GM21447 (cell line): ENCODE measurements around the gene TUBB2A.
A peak's percentile ranks its signal among the peaks of the same experiment; 100 is the strongest.
"Not testable (repeated sequence)": the region's sequence is repeated elsewhere in the genome, so short reads cannot be mapped to it uniquely, and the experiment has no call there.

Source experiments
- ATAC-seq: cut with Tn5 transposase; IDR thresholded peaks from one replicate; pipeline ENCODE4 v1.9.1; 2021; ENCODE audit not compliant: unreplicated experiment

TUBB2A gene

DNA sequence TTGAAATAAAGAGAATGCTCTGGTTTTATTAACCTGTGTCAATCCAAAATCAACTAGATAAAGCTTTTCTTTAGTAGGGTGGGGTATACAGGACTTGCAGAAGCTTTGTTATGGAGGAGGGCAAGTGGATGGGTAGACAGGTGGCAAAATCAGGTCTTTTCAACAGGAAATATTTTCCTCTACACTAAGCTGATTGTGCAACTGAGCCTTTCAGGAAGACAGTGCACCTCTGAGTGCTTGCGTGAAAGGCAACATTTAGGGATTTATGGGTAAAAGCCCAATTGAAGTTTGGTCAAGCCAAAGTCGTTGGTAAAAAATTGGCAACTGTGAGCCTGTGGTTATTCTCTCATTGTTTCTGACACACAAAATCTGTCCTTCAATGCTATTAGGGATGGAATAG is 23.8 kb upstream of the TUBB2A start:
- ATAC-seq = no peak

DNA sequence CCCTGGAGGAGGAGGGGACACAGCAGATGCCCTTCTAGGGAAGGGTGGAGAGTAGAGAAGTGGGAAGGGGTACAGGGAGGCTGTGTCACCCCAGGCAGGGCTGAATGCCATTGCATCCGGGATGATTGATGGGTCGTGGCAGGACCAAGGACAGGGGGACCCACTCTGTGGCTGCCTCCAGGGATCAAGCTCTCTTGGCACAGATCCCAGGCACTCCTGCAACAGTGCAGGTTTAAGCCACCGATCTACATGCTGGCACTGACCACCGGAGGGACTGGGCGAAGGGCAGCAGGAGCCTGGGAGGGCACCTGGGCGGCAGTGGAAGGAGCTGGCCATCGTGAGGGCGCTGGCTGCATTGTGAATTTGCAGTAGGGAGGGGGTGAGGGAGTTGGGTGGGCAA is 22.6 kb upstream of the TUBB2A start:
- ATAC-seq = not testable (repeated sequence)

DNA sequence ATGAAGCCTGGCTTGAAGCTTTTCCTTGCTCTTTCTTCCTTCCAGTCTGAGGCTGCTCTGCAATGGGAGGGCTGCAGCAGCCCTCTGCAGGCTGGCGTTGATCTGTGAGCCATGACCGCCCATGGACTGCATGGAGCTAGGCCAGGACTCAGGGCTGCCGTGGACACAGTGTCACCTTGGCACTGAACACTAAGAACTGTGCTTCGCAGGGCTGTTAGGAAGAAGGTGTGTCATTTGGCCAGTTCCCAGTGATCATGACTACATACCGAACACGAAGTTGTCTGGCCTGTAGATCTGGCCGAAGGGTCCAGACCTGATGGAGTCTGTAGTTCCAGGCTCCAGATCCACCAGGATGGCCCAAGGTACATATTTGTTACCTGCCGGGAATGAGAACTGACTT is 21.3 kb upstream of the TUBB2A start:
- ATAC-seq = not testable (repeated sequence)

DNA sequence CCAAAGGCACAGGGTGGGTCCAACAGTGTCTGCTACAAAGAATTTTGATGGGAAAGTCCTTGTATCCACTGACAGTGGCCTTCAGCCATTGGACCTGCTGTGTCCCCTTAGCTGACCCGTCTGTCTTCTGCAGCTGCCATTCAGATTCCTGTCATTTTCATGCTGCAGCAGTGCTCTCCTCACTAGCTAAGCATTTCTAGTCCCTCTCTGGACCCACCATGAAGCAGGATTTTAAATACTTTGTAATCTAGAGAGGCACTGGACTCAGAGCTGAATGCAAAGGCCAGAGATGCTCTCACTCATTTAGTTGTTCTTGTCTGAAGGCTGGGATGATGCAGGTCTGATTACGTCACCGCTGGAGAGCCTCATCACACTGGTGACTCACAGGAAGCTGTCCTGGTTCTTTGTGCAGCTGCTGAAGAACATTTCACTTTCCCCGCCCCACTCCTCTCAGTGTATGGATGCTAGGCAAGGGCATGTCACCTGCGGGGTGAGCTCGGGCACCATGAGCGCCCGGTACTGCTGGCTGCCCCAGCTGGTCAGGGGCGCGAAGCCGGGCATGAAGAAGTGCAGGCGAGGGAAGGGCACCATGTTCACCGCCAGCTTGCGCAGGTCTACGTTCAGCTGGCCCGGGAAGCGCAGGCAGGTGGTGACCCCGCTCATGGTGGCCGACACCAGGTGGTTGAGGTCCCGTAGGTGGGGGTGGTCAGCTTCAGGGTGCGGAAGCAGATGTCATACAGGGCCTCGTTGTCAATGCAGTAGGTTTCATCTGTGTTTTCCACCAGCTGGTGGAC is 19.4 kb upstream of the TUBB2A start:
- ATAC-seq = no peak

DNA sequence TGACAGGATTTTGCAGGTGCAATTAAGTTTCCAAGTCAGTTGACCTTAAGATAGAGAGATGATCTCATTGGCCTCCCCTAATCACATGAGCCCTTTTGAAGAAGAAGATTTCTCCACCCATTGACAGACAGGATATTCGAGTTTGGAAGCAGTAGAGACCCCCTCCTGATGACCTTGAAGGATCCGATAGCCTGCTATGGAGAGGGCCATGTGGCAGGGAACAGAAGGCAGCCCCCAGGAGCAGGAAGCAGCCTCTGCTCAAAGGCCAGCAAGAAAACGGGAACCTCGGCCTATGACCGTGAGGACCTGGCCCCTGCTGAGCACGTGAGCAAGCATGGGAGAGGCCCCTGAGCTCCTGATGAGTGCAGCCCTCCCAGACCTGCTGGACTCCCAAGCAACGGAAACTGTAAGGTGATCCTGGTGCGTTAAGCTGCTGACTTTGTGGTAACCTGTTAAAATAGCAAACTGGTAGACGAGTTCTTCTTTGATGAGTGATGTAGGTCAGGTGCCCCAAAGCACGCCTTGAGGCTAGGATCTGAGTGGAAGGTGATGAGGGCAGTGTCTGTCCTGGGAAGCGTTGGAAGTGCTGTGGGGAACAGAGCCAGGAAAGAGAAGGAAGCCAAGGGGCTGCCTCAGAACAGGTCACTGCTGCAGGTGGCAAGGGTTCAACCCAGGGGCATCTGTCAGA is 18.5 kb upstream of the TUBB2A start:
- ATAC-seq = no peak

DNA sequence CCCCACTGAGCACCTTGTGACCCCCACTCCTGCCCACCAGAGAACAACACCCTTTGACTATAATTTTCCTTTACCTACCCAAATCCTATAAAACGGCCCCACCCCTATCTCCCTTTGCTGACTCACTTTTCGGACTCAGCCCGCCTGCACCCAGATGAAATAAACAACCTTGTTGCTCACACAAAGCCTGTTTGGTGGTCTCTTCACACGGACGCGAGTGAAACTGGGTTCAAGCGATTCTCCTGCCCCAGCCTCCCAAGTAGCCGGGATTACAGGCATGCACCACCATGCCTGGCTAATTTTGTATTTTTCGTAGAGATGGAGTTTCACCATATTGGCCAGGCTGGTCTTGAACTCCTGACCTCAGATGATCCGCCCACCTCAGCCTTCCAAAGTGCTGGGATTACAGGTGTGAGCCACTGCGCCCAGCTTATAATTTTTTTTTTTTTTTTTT is 16.3 kb upstream of the TUBB2A start:
- not testable (repeated sequence) for ATAC-seq

DNA sequence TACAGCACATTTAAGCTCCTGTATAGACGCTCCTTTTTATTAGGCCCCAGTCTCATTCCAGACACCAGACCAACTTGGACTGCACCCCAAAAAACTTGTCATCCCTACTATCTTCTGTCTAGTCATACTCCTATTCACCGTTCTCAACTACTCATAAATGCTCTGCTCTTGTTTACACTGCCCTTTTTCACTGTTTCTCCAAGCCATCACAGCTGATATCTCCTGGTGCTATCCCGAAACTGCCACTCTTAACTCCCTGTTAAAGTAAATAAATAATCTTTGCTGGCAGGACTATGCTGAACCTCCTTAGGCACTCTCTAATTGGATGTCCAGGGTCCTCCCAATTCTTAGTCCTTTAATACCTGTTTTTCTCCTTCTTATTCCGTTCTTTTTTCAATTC is 15.4 kb upstream of the TUBB2A start:
- not testable (repeated sequence) for ATAC-seq

DNA sequence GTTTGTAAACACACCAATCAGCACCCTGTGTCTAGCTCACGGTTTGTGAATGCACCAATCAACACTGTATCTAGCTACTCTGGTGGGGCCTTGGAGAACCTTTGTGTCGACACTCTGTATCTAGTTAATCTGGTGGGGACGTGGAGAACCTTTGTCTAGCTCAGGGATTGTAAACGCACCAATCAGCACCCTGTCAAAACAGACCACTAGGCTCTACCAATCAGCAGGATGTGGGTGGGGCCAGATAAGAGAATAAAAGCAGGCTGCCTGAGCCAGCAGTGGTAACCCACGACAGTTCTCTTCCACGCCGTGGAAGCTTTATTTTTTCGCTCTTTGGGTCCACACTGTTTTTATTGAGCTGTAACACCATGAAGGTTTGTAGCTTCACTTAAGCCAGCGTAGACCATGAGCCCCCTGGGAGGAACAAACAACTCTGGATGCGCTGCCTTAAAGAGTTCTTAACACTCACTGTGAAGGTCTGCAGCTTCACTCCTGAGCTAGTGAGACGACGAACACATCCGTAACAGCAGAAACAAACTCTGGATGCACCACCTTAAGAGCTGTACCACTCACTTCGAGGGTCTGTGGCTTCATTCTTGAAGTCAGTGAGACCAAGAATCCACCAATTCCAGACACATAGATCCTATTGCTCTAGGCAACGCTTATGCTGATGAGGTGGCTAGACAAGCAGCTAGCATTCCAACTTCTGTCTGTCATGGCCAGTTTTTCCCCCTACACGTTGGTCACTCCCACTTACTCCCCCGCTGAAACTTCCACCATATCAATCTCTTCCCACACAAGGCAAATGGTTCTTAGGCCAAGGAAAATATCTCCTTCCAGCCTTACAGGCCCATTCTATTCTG is 14.2 kb upstream of the TUBB2A start:
- ATAC-seq = not testable (repeated sequence)

DNA sequence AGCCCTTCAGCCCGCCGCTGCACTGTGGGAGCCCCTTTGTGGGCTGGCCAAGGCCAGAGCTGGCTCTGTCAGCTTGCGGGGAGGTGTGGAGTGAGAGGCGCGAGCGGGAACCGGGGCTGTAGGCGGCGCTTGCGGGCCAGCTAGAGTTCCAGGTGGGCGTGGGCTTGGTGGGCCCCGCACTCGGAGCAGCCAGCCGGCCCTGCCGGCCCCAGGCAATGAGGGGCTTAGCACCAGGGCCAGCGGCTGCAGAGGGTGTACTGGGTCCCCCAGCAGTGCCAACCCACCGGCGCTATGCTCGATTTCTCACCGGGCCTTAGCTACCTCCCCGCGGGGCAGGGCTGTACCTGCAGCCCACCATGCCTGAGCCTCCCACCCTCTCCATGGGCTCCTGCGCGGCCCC is 13.3 kb upstream of the TUBB2A start:
- ATAC-seq = not testable (repeated sequence)

DNA sequence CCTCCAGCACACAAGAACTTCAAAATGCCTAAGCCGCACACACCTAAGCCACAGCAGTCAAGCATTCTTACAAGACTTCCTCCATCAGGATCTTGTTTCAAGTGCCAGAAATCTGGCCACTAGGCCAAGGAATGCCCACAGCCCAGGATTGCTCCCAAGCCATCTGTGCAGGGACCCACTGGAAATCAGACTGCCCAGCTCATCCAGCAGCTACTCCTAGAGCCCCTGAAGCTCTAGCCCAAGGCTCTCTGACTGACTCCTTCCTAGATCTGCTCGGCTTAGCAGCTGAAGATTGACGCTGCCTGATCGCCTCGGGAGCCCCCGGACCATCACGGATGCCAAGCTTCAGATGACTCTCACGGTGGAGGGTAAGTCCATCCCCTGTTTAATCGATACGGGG is 10.7 kb upstream of the TUBB2A start:
- ATAC-seq = not testable (repeated sequence)

DNA sequence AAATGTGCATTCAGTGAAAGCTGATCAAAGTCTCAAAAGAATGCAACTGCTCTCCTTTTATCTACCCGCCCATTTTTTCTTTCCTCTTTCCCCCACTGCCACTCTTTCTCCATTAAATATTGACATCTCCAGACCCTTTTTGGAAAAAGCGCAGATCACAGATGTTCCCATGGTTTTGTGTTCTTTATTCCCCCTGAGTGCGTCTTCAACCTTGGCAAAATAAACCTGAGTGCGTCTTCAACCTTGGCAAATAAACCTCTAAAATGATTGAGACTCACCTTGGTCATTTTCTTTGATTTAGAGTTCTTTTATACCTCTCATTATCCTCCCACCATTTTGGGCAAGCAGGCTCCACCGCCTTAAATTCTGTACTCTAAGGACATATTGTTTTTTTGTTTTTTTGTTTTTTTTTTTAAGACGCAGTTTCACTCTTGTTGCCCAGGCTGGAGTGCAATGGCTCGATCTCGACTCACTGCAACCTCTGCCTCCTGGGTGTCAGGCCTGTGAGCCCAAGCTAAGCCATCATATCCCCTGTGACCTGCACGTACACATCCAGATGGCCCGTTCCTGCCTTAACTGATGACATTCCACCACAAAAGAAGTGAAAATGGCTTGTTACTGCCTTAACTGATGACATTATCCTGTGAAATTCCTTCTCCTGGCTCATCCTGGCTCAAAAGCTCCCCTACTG is 9.3 kb upstream of the TUBB2A start:
- not testable (repeated sequence) for ATAC-seq

DNA sequence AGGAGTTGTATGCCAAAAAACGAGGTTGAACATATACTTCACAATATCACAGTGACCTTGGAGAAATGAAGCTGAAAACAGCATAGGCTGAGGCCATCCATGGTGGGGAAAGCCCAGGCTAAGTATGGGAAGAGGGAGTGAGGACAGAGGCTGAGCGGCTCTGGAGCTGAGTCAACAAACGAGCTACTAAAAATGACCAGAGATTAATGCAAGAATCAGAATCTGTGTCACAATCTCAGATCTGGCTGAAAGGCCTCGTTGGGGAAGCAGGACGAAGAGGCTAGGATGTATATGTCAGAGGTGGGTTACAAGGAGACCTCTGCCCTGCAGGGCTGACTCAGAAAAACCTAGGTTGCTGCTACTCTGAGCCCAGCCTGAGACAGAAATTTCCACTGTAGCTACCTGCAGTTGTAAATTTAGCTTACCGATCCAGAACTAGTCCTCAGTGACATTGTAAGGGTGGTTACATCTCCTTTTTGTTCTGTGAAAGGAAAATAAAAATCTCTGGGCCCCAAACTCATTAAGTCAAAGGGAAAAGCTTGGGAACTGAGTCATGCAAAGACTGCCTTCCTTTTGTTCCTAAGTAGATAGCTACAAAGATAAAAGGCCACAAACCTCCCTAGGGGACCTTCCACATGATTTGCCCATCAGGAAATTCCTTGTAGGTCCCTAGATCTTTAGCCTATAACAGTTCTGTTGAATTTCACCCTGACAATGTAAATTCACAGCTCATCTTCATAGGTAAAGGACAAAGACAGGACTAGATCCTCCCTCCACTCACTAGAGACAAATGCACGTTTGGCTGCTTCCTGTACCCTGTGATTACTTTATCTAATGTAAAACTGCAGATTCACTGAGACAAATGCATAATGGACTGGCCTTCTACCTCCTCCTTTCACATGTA is 8.5 kb upstream of the TUBB2A start:
- no peak for ATAC-seq

DNA sequence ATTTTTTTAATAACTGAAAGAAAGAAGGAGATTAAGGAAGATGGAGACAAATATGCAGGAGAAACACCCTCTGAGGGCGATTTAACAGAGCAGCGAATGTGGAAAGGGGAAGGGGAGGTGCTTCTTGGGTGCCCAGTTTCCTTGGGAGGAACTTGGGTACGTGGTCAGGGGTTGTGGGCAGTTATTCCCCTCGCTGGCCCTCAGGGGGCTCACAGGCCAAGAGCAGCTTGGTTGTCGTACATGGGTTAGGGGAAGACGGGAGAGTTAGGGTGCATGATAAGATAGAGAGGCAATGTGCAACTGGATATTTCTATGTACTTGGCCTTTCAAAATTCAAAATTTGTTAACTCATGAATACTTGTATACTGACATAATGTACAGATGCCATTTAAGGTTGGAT is 7.0 kb upstream of the TUBB2A start:
- ATAC-seq = no peak

DNA sequence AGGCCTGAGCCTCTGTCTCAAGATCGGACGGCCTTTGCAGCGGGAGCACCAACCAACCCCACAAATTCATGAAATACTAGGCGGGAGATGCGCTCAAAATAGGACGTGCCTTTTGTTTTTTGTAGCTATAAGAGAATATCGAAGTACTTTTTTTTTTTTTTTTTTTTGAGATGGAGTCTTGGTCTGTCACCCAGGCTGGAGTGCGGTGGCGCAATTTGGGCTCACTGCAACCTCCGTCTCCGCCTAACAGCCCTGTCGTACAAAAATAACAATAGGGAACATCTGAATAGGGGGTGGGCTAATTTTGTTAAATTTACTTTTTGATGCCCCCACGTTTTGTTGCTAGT is 5.9 kb upstream of the TUBB2A start:
- ATAC-seq = peak; percentile 20

DNA sequence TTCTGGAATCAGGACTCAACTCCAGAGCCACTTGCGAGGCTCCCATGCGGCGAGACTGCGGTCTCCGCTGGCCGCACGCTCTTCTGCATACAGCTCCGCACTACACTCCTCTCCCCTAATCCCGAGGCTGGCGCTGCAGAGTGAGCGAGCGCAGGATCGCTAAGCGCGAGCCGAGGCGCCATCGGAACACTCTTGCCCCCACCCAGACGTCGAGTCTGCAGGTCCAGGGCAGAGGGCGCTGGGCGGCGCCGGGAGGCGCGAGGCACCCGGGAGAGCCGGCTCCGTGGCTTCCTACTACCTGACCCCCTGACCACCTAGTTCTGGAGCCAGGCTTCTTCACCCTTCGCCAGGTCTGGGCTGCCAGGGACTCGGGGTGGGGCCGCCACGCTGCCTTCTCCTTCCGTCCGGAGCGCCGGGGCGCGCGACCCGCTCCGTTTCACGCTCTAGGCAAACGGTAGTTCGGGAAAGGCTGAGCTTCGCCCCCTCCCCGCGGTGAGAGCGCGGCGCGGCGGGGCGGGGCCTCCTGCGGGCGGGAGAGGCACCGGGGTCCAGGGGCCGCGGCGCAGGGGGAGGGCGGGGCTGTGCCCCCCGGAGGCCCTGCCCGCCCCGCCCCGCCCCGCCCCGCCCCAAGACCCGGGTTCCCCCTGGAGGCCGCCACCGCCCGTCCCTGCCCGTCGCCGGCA is 5.4 kb upstream of the TUBB2A start:
- peak; percentile 62 for ATAC-seq

DNA sequence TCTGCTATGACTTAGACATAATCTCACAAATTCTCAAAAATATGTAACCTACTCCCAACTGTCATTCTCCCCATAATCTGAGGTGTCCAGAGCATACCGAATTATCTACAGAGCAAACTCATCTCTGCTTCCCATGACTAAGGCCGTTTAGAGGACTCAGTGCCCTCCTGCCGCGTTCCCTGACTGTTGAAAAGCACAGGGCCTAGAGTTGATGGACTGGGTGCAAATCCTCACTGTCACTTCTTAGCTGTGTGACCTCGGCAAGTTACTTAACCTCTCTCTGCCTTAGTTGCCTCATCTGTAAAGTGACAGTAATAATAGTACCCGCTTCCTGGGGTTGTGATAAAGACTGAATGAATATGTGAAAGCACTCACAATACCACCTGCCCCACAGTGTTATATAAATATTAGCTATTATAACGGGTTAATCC is 4.7 kb upstream of the TUBB2A start:
- ATAC-seq = no peak

DNA sequence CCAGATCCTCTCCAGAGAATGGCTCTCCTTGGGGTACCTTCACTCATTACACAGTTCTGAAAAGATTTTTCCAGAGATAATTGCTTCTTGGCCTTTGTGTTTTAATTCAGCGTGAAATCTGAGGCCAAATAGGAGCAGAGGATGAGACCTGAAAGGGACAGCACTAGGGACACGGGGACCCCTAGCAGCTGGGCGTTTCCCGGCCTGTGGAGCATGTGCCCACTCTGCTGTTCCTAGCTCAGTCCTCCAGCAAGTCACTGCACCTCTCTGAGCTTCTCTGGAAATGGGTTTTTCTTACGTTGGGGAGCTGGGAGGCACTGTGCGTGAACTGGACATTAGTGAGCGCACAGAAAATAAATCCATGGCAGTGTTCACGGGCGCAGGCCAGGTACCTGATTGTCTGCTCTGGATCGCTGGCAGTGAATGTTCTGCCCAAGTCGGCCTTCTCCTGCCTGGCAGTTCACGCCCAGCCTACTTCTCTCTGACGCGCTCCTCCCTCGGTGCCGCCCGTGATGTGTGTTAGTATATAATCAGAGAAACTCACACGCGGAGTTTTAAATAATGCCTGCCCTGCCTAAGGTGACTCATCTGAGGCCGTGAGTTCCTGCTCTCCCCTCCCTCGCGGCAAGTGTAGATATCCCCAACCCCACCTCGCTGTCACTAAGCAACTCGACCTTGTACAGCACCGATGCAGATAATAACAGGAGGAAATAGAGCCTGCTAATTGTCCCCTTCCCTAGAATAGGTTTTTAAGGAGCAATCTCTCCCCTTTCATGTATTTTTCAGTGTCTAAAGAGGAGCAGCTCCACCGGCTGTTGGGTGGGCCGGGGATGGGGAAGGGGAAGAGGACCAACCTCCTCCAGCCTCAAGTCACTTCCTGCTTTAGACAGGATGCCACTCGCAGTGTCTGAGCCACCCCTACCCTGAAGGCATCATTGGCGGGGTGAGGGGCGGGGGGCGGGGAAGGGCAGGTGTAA is 2.7 kb upstream of the TUBB2A start:
- no peak for ATAC-seq
